ENCODE results near the gene CCDC69. TPM values are rescaled to one million over a fixed set of nuclear protein-coding genes. Genes with fewer than 3 reads are reported as not detected.

The CCDC69 gene
- total RNA-seq, 2 experiments from 2014 or later, result 33.0 to 34.5 TPM

- Mint-ChIP-seq H3K27me3 (no peaks in the 10 kb centered on the region), H3K4me1 (ENCODE audit: low read depth) (peaks cover 18% of the 10 kb centered on the region), H3K27ac (no peak overlapping the region), H3K36me3 (ENCODE audit: low read depth) (peaks cover 8% of the 10 kb centered on the region), H3K9me3 (no peaks in the 10 kb centered on the region), H3K4me3 (no peak overlapping the region)
- TF ChIP-seq CTCF (IDR thresholded peaks at IDR 0.05), result no peak
- intact Hi-C loops (cut with micrococcal nuclease), result no loop called here
- ChIA-PET CTCF (interaction anchor here (0.8 to 1.5 kb wide), 6 partner anchors 9 to 65 kb away, joined by 3 to 11 read pairs (median 5); no protein-coding TSS in a partner anchor), POLR2A (no interaction called here)
- DNase-seq (no peak), ATAC-seq (no peak)
These were observed 49.9 kb downstream of the CCDC69 start for GRCh38 chr5:151173711-151174611.

GRCh38 chr5:151171529-151171928 is 52.4 kb downstream of the CCDC69 start:
- ATAC-seq (no peak), DNase-seq (no peak)
- no peaks in the 10 kb centered on the region for H3K27me3 Mint-ChIP-seq
- H3K9me3 Mint-ChIP-seq, result no peaks in the 10 kb centered on the region
- TF ChIP-seq CTCF (IDR thresholded peaks at IDR 0.05), result no peak
- no peaks in the 10 kb centered on the region for H3K36me3 Mint-ChIP-seq (ENCODE audit: low read depth)
- H3K4me3 Mint-ChIP-seq, result no peak overlapping the region
- intact Hi-C loops (cut with micrococcal nuclease), result no loop called here
- no peak overlapping the region for H3K27ac Mint-ChIP-seq
- ChIA-PET CTCF (interaction anchor here (1.0 to 12.2 kb wide), 5 partner anchors 8 to 120 kb away, joined by 3 to 413 read pairs (median 3); no protein-coding TSS in a partner anchor), POLR2A (interaction anchor here (0.7 kb wide), 1 partner anchor 12 kb away, joined by 3 read pairs; no protein-coding TSS in a partner anchor)
- peaks cover 20% of the 10 kb centered on the region for H3K4me1 Mint-ChIP-seq (ENCODE audit: low read depth)

GRCh38 chr5:151168602-151169344 is 55.1 kb downstream of the CCDC69 start:
- POLR2A ChIA-PET, result interaction anchor here (1.4 to 1.6 kb wide), 2 partner anchors 10 to 23 kb away, joined by 3 to 4 read pairs; no protein-coding TSS in a partner anchor
- no peaks in the 10 kb centered on the region for H3K27me3 Mint-ChIP-seq
- intact Hi-C loops (cut with micrococcal nuclease), result no loop called here
- DNase-seq (no peak), ATAC-seq (no peak)
- H3K27ac Mint-ChIP-seq, result no peak overlapping the region
- H3K9me3 Mint-ChIP-seq, result no peaks in the 10 kb centered on the region
- no peak for TF ChIP-seq CTCF (IDR thresholded peaks at IDR 0.05)
- CTCF ChIA-PET, result interaction anchor here (0.8 to 12.2 kb wide), 10 partner anchors 11 to 147 kb away, joined by 3 to 413 read pairs (median 6); no protein-coding TSS in a partner anchor
- H3K36me3 Mint-ChIP-seq (ENCODE audit: low read depth), result no peaks in the 10 kb centered on the region
- no peak overlapping the region for H3K4me3 Mint-ChIP-seq
- peaks cover 29% of the 10 kb centered on the region for H3K4me1 Mint-ChIP-seq (ENCODE audit: low read depth)

GRCh38 chr5:151167022-151167421 is 56.9 kb downstream of the CCDC69 start:
- Mint-ChIP-seq H3K27me3 (no peaks in the 10 kb centered on the region), H3K27ac (no peak overlapping the region), H3K9me3 (no peaks in the 10 kb centered on the region), H3K4me1 (ENCODE audit: low read depth) (peaks cover 27% of the 10 kb centered on the region), H3K4me3 (no peak overlapping the region), H3K36me3 (ENCODE audit: low read depth) (no peaks in the 10 kb centered on the region)
- no peak for ATAC-seq
- POLR2A ChIA-PET, result interaction anchor here (1.6 kb wide), 1 partner anchor 41 kb away, joined by 4 read pairs; no protein-coding TSS in a partner anchor
- intact Hi-C loops (cut with micrococcal nuclease), result no loop called here
- CTCF ChIA-PET, result interaction anchor here (1.0 to 12.2 kb wide), 8 partner anchors 34 to 119 kb away, joined by 3 to 413 read pairs (median 34); no protein-coding TSS in a partner anchor
- no peak for DNase-seq
- no peak for TF ChIP-seq CTCF (IDR thresholded peaks at IDR 0.05)

Measured in activated CD8-positive, alpha-beta T cell treated with anti-CD3 and anti-CD28 coated beads for 36 hours (primary cell).